GM18498 (cell line): ENCODE measurements around the gene MMD2.

Experiments used
- ATAC-seq: cut with Tn5 transposase; IDR thresholded peaks from one replicate; pipeline ENCODE4 v1.9.1; 2021; ENCODE audit warnings: mild to moderate bottlenecking, moderate library complexity; ENCODE audit not compliant: unreplicated experiment

The MMD2 gene

GRCh38 chr7:4871930-4872675, 86.9 kb downstream of the MMD2 start:
- ATAC-seq: no peak

- ATAC-seq: no peak
Measured at GRCh38 chr7:4871056-4871680, 87.8 kb downstream of the MMD2 start.

GRCh38 chr7:4868493-4868892, 90.5 kb downstream of the MMD2 start:
- ATAC-seq: no peak

- ATAC-seq: no peak
Measured at GRCh38 chr7:4866528-4867496, 92.2 kb downstream of the MMD2 start.

- ATAC-seq: no peak
Measured at GRCh38 chr7:4862156-4862555, 96.8 kb downstream of the MMD2 start.

- no peak for ATAC-seq
Measured at GRCh38 chr7:4861673-4862072, 97.3 kb downstream of the MMD2 start, which contains the start of gene PAPOLB. Gene PAPOLB, minus strand, starts transcription at chr7:4862030. Its CDS starts 220 bp downstream, at chr7:4861810.

GRCh38 chr7:4861227-4861626, 97.8 kb downstream of the MMD2 start:
- no peak for ATAC-seq

- no peak for ATAC-seq
Measured at GRCh38 chr7:4857189-4857588, 101.8 kb downstream of the MMD2 start.

GRCh38 chr7:4856336-4857057, 102.5 kb downstream of the MMD2 start:
- no peak for ATAC-seq
